ENCODE data around the gene GSG1L. TPM values are rescaled to one million over a fixed set of nuclear protein-coding genes. Genes with fewer than 3 reads are reported as not detected.

GSG1L gene
- total and polyA plus RNA-seq, 9 of the 15 experiments (the other 6 are each of a cell fraction or from before 2014, with no cell fraction given), result not detected

- no peaks in the 10 kb centered on the region for H3K9me1 ChIP-seq (ENCODE audit: control insufficient read depth, insufficient read depth, low read length)
- ATAC-seq (no peak), FAIRE-seq (no peak), DNase-seq (ENCODE audit: extremely low read depth in 1 of 4, low spot score in 3 of 4) (no peak)
- no peak overlapping the region for H3K9ac ChIP-seq (ENCODE audit: insufficient read depth in 1 of 2, low read depth in 2 of 2, low read length in 2 of 2)
- no peak overlapping the region for H2AFZ ChIP-seq (ENCODE audit: low read depth, low read length)
- H3K4me3 ChIP-seq, result no peak overlapping the region
- WGBS (ENCODE audit: insufficient coverage, low coverage, missing lambda C conversion rate), result 1% methylated on average over 12 of the region's 12 CpGs
- H3K4me2 ChIP-seq (ENCODE audit: insufficient read depth, low read length), result no peak overlapping the region
- intact Hi-C loops (cut with micrococcal nuclease), result no loop called here
- H3K79me2 ChIP-seq (ENCODE audit: control insufficient read depth, insufficient read depth, low read length), result no peaks in the 10 kb centered on the region
- no peak overlapping the region for H3K27ac ChIP-seq (ENCODE audit: extremely low read depth, low read depth, low read length)
- ChIA-PET POLR2A (no interaction called here), CTCF (ENCODE audit: low intra/inter-chr PET ratio) (no interaction called here)
- no peaks in the 10 kb centered on the region for H3K36me3 ChIP-seq (ENCODE audit: control insufficient read depth, insufficient read depth, low read length)
- no peaks in the 10 kb centered on the region for H3K4me1 ChIP-seq (replicated peaks in 1 of 2; ENCODE audit: control insufficient read depth in 2 of 2, insufficient read depth in 2 of 2, low read length in 2 of 2)
- peaks cover 14% of the 10 kb centered on the region; the same call in 1 of the 2 replicates for H4K20me1 ChIP-seq (replicated peaks; ENCODE audit: control insufficient read depth, insufficient read depth, low read length)
- no peaks in the 10 kb centered on the region for H3K9me3 ChIP-seq (replicated peaks; ENCODE audit: control insufficient read depth, insufficient read depth, low read depth, low read length)
- TF ChIP-seq POLR2B (IDR thresholded peaks at IDR 0.05; ENCODE audit: low read depth, partially characterized antibody), result no peak
- TF ChIP-seq ZNF121 (CRISPR knock-in tag; conservative IDR thresholded peaks at IDR 0.05), result peak; percentile 60; the same call in 1 of the 2 replicates
- no peak for TF ChIP-seq GATA2 (CRISPR knock-in tag; IDR thresholded peaks at IDR 0.05)
- BruUV-seq (replicated peaks), result no TSS peak
- in situ Hi-C loops (cut with MboI), result no loop called here
- H3K27me3 ChIP-seq (ENCODE audit: control insufficient read depth in 2 of 2, insufficient read depth in 2 of 2, low read length in 2 of 2), result peaks cover 3 to 15% of the 10 kb centered on the region in 2 experiments; a peak in 4 of 5 replicates
Measured at GRCh38 chr16:27802664-27803439, 260.7 kb downstream of the GSG1L start.

- no peaks in the 10 kb centered on the region for H3K79me2 ChIP-seq (ENCODE audit: control insufficient read depth, insufficient read depth, low read length)
- in situ Hi-C loops (cut with MboI), result no loop called here
- H3K36me3 ChIP-seq (ENCODE audit: control insufficient read depth, insufficient read depth, low read length), result no peaks in the 10 kb centered on the region
- ChIA-PET POLR2A (interaction anchor here (1.0 kb wide), 1 partner anchor 14 kb away, joined by 4 read pairs; no protein-coding TSS in a partner anchor), CTCF (ENCODE audit: low intra/inter-chr PET ratio) (no interaction called here)
- H3K4me2 ChIP-seq (ENCODE audit: insufficient read depth, low read length), result no peak overlapping the region
- BruUV-seq (replicated peaks), result no TSS peak
- no peaks in the 10 kb centered on the region for H3K4me1 ChIP-seq (replicated peaks in 1 of 2; ENCODE audit: control insufficient read depth in 2 of 2, insufficient read depth in 2 of 2, low read length in 2 of 2)
- no peak for DNase-seq (ENCODE audit: extremely low read depth in 1 of 4, low spot score in 3 of 4)
- peaks cover 3 to 15% of the 10 kb centered on the region in 2 experiments; a peak in 4 of 5 replicates for H3K27me3 ChIP-seq (ENCODE audit: control insufficient read depth in 2 of 2, insufficient read depth in 2 of 2, low read length in 2 of 2)
- no peak for ATAC-seq
- no peaks in the 10 kb centered on the region for H3K9me3 ChIP-seq (replicated peaks; ENCODE audit: control insufficient read depth, insufficient read depth, low read depth, low read length)
- no peak for FAIRE-seq
- no peak overlapping the region for H3K4me3 ChIP-seq
- TF ChIP-seq RBM25 (IDR thresholded peaks at IDR 0.05; ENCODE audit: low read depth, low read length, severe bottlenecking), result peak; percentile 39
- no peak for TF ChIP-seq EZH2 (IDR thresholded peaks at IDR 0.05; ENCODE audit: borderline replicate concordance, low read depth, low read length)
- no peak for TF ChIP-seq PCBP1 (IDR thresholded peaks at IDR 0.05; ENCODE audit: low read depth, low read length, poor library complexity, severe bottlenecking)
- TF ChIP-seq, protein P1, sequence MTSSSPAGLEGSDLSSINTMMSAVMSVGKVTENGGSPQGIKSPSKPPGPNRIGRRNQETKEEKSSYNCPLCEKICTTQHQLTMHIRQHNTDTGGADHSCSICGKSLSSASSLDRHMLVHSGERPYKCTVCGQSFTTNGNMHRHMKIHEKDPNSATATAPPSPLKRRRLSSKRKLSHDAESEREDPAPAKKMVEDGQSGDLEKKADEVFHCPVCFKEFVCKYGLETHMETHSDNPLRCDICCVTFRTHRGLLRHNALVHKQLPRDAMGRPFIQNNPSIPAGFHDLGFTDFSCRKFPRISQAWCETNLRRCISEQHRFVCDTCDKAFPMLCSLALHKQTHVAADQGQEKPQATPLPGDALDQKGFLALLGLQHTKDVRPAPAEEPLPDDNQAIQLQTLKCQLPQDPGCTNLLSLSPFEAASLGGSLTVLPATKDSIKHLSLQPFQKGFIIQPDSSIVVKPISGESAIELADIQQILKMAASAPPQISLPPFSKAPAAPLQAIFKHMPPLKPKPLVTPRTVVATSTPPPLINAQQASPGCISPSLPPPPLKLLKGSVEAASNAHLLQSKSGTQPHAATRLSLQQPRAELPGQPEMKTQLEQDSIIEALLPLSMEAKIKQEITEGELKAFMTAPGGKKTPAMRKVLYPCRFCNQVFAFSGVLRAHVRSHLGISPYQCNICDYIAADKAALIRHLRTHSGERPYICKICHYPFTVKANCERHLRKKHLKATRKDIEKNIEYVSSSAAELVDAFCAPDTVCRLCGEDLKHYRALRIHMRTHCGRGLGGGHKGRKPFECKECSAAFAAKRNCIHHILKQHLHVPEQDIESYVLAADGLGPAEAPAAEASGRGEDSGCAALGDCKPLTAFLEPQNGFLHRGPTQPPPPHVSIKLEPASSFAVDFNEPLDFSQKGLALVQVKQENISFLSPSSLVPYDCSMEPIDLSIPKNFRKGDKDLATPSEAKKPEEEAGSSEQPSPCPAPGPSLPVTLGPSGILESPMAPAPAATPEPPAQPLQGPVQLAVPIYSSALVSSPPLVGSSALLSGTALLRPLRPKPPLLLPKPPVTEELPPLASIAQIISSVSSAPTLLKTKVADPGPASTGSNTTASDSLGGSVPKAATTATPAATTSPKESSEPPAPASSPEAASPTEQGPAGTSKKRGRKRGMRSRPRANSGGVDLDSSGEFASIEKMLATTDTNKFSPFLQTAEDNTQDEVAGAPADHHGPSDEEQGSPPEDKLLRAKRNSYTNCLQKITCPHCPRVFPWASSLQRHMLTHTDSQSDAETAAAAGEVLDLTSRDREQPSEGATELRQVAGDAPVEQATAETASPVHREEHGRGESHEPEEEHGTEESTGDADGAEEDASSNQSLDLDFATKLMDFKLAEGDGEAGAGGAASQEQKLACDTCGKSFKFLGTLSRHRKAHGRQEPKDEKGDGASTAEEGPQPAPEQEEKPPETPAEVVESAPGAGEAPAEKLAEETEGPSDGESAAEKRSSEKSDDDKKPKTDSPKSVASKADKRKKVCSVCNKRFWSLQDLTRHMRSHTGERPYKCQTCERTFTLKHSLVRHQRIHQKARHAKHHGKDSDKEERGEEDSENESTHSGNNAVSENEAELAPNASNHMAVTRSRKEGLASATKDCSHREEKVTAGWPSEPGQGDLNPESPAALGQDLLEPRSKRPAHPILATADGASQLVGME (CRISPR knock-in tag; IDR thresholded peaks at IDR 0.05), result no peak
- no peaks in the 10 kb centered on the region for H3K9me1 ChIP-seq (ENCODE audit: control insufficient read depth, insufficient read depth, low read length)
- peaks cover 14% of the 10 kb centered on the region; the same call in 1 of the 2 replicates for H4K20me1 ChIP-seq (replicated peaks; ENCODE audit: control insufficient read depth, insufficient read depth, low read length)
- no peak overlapping the region for H3K27ac ChIP-seq (ENCODE audit: extremely low read depth, low read depth, low read length)
- 4% methylated on average over 18 of the region's 18 CpGs for WGBS (ENCODE audit: insufficient coverage, low coverage, missing lambda C conversion rate)
- no peak overlapping the region for H3K9ac ChIP-seq (ENCODE audit: insufficient read depth in 1 of 2, low read depth in 2 of 2, low read length in 2 of 2)
- intact Hi-C loops (cut with micrococcal nuclease), result no loop called here
- no peak overlapping the region for H2AFZ ChIP-seq (ENCODE audit: low read depth, low read length)
Measured at GRCh38 chr16:27801289-27801945, 262.1 kb downstream of the GSG1L start.

Data from K562 (cell line).